GM12892 (cell line): Measurements from ENCODE around the gene ATXN1.

Experiments used
- POLR2A ChIP-seq: IDR thresholded peaks from 2 replicates; pipeline ENCODE4 v1.6.1; 2011; ENCODE audit warnings: low read depth, low read length, control low read depth
- POLR2AphosphoS5 ChIP-seq: IDR thresholded peaks from 2 replicates; pipeline ENCODE4 v1.6.1; 2011; ENCODE audit warnings: low read depth, low read length, control low read depth
- TAF1 ChIP-seq: IDR thresholded peaks from 2 replicates; pipeline ENCODE4 v1.6.1; 2011; ENCODE audit warnings: low read depth, mild to moderate bottlenecking, control low read depth, low read length, borderline replicate concordance

- no peak for TF ChIP-seq POLR2AphosphoS5
- TF ChIP-seq POLR2A, result no peak
- no peak for TF ChIP-seq TAF1
Measured at GRCh38 chr6:16251706-16252105, 509.6 kb downstream of the ATXN1 start.
